Panc1 (cell line): ENCODE results near the gene FKBP1A. TPM values are rescaled to one million over a fixed set of nuclear protein-coding genes. Genes with fewer than 3 reads are reported as not detected.

Experiments
- ATAC-seq: fragments of 200-7000 bp; cut with Tn5 transposase; 2 replicates; pipeline ENCODE4 v1.9.1; 2020; ENCODE audit warnings: mild to moderate bottlenecking, moderate library complexity
- BruUV-seq: library from RNA; stranded (reverse); fragments of 400-500 nt; replicated peaks from 2 replicates; lab custom pipeline; 2021; lab: Mats Ljungman, UMichigan
- CTCF ChIA-PET: fragments of 300-600 bp; sonication (Branson Sonifier 250); formaldehyde crosslinking; loops from one replicate; lab custom pipeline; 2022; ENCODE audit warnings: antibody characterized with exemption; lab: Charles Lee
- POLR2A ChIA-PET: fragments of 300-600 bp; sonication (Branson Sonifier 250); formaldehyde crosslinking; loops from one replicate; lab custom pipeline; 2022; ENCODE audit warnings: antibody characterized with exemption; lab: Charles Lee
- DNase-seq: peaks from one replicate; pipeline ENCODE4 v3.0.0-alpha.2; 2010; ENCODE audit warnings: low read depth, low spot score
- H3K27ac ChIP-seq: 2 replicates; pipeline ENCODE4 v1.5.1; 2011; ENCODE audit warnings: mild to moderate bottlenecking, low read length, inconsistent platforms
- H3K27me3 ChIP-seq: fragments of 200-500 bp; sonication (Bioruptor generic); 2 replicates; pipeline ENCODE4 v1.6.0; 2014; ENCODE audit warnings: low read length, inconsistent platforms; ENCODE audit not compliant: control insufficient read depth, insufficient read depth
- H3K36me3 ChIP-seq: fragments of 200-500 bp; sonication (Bioruptor generic); 2 replicates; pipeline ENCODE4 v1.5.1; 2014; ENCODE audit warnings: inconsistent platforms, mild to moderate bottlenecking, low read length, moderate library complexity; ENCODE audit not compliant: control insufficient read depth, insufficient read depth
- H3K4me1 ChIP-seq: 2 replicates; pipeline ENCODE4 v1.5.1; 2011; ENCODE audit warnings: inconsistent platforms, mild to moderate bottlenecking, low read length, moderate library complexity; ENCODE audit not compliant: control insufficient read depth, insufficient read depth
- H3K4me3 ChIP-seq, 2 experiments: 2 replicates each; pipeline ENCODE4 v1.5.1; 2011 to 2012; ENCODE audit warnings: low read depth in 2 of 2, low read length in 2 of 2, mild to moderate bottlenecking in 2 of 2, inconsistent platforms in 1 of 2, moderate library complexity in 1 of 2
- H3K9me3 ChIP-seq: fragments of 200-500 bp; sonication (Bioruptor generic); 2 replicates; pipeline ENCODE4 v1.5.1; 2014; ENCODE audit warnings: low read depth, mild to moderate bottlenecking, inconsistent platforms, low read length, moderate library complexity; ENCODE audit not compliant: control insufficient read depth, insufficient read depth
- POLR2AphosphoS5 ChIP-seq: IDR thresholded peaks from 2 replicates; pipeline ENCODE4 v1.6.1; 2012; ENCODE audit warnings: mild to moderate bottlenecking, low read depth, low read length, moderate library complexity
- REST ChIP-seq, 2 experiments: IDR thresholded peaks; 2 replicates each; pipeline ENCODE4 v1.6.1; 2011 to 2012; ENCODE audit warnings: low read depth in 2 of 2, control low read depth in 1 of 2, low read length in 1 of 2, mild to moderate bottlenecking in 1 of 2, moderate library complexity in 1 of 2; ENCODE audit not compliant: insufficient read depth in 1 of 2
- SIN3A ChIP-seq: IDR thresholded peaks from 2 replicates; pipeline ENCODE4 v1.6.1; 2012; ENCODE audit warnings: low read depth, mild to moderate bottlenecking, low read length, moderate library complexity, borderline replicate concordance; ENCODE audit not compliant: insufficient read depth
- TCF7L2 ChIP-seq: IDR thresholded peaks from 2 replicates; pipeline ENCODE4 v1.6.1; 2011; ENCODE audit warnings: mild to moderate bottlenecking, low read depth, low read length, inconsistent platforms
- in situ Hi-C: cut with HindIII; loops from 2 replicates; pipeline ENCODE4 v1.10.0; 2016; ENCODE audit warnings: low sequenced_read_pairs, low pct_unique_long_range_greater_than_20kb
- intact Hi-C: fragments of 100-400 bp; cut with micrococcal nuclease; formaldehyde crosslinking; loops from one replicate; pipeline ENCODE4 v1.10.0; 2022; ENCODE audit not compliant: unreplicated experiment
- total RNA-seq: library from RNA; stranded (reverse); gene quantifications from one replicate; pipeline ENCODE4 v1.2.1, GENCODE V29; 2021; ENCODE audit not compliant: unreplicated experiment
- TF ChIP-seq, protein P1 (sequence below): fragments of 450-650 bp; IDR thresholded peaks from 2 replicates; pipeline ENCODE4 v1.5.1; 2017; ENCODE audit warnings: mild to moderate bottlenecking

Gene FKBP1A
- total RNA-seq, 1 experiment from 2014 or later = 695 TPM

DNA sequence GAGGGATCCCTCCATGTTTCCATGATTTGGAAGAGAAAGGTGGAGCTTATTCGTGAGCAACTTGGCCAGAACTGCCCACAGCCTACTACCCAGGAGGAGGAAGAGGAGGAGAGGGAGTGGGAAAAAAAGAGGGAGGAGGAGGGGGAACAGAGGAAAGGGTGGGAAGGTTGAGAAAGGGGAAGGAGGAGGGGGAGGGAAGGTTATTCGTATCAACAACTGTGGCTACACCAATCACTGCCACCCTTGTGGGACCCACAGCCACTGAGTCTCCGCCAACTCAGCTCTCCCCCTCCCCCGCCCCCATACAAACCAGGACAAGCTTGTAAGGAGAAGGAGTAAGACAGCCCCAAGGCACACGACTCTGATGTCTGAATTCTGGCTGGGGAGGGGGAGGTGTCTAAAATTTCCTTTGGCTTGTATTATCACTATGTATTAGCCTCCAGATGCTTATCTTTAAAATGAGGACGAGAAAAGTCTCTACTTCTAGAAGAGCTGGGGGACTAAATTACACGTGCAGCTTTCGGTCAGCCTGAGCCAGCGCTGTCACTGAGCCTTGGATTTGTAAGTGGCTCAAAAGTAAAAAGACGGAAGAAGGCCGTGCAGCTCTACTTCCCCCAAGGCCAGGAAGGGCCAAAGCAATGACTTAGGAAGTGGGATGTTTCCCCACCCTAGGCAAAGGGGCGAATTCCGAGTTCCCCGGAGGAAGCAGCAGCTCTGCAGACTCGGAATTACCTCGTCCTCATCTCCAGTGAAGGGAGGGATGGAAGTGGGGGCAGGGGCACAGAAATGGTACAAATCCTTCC lies 1.0 kb downstream of the FKBP1A start:
- in situ Hi-C loops = no loop called here
- Histone ChIP-seq H3K36me3 (peaks cover 8% of the 10 kb centered on the region; the same call in 1 of the 2 replicates), H3K4me1 (peaks cover 45% of the 10 kb centered on the region)

DNA sequence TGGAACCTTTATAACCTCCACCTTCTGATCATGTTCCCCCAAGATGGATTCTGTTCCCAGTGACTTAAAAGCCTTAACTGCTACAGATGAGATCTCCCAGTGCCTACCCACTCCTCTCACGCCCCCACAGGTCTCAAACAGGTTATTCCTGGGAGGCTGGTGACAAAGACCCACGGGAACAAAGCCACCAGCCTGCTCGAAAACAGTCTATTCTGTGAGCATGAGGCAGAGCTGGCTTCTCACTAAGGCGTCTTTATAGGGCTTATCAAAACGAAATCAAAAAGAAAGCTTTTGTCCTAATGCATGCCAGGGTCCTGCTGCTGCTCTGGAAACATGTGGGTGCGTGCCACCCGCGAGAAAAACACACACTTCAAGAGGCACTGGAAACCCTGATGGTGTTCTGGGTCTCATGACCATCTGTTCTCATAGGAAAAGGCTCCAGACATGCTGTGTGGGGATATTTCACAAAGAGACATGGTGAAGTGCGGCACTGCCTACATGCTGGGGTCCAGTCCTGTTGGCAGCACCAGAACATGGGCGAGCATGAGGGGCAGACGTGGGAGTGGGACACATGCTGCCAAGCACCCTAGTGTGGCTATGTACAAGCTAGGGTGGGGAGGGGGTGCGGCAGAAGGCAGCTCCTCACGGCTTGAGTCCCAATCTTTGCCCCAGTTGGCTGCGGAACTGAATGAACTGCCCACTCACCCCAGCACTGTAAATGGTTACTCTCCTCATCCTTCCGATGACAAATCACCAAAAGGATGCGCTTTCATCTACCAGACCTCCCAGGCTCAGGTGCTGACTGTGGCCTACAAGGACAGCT lies 2.1 kb downstream of the FKBP1A start:
- ChIA-PET CTCF (no interaction called here), POLR2A (interaction anchor here (0.6 kb wide), 1 partner anchor 843 kb away, joined by 11 read pairs; no protein-coding TSS in a partner anchor)
- Histone ChIP-seq H3K4me1 (peaks cover 54% of the 10 kb centered on the region), H3K27ac (peak overlapping the region; percentile 97), H3K4me3 (peak overlapping the region; percentile 75 to 92), H3K36me3 (peaks cover 8% of the 10 kb centered on the region; the same call in 1 of the 2 replicates), H3K27me3 (no peaks in the 10 kb centered on the region), H3K9me3 (no peaks in the 10 kb centered on the region)
- TSS peak; percentile 71 for BruUV-seq
- DNase-seq (no peak), ATAC-seq (no peak)
- no peak for TF ChIP-seq TCF7L2
- peak; percentile 15; the same call in 1 of the 2 replicates for TF ChIP-seq POLR2AphosphoS5
- intact Hi-C loops (loop anchor here (5.0 kb wide), 1 partner anchor 47 kb away; no protein-coding TSS in a partner anchor), in situ Hi-C loops (no loop called here)

More for the DNA sequence above, 1.0 kb downstream of the FKBP1A start:
- DNase-seq = no peak
- Histone ChIP-seq H3K4me3 (peak overlapping the region; percentile 75 to 92), H3K9me3 (no peaks in the 10 kb centered on the region), H3K27ac (peak overlapping the region; percentile 97), H3K27me3 (no peaks in the 10 kb centered on the region)
- TF ChIP-seq, protein P1, sequence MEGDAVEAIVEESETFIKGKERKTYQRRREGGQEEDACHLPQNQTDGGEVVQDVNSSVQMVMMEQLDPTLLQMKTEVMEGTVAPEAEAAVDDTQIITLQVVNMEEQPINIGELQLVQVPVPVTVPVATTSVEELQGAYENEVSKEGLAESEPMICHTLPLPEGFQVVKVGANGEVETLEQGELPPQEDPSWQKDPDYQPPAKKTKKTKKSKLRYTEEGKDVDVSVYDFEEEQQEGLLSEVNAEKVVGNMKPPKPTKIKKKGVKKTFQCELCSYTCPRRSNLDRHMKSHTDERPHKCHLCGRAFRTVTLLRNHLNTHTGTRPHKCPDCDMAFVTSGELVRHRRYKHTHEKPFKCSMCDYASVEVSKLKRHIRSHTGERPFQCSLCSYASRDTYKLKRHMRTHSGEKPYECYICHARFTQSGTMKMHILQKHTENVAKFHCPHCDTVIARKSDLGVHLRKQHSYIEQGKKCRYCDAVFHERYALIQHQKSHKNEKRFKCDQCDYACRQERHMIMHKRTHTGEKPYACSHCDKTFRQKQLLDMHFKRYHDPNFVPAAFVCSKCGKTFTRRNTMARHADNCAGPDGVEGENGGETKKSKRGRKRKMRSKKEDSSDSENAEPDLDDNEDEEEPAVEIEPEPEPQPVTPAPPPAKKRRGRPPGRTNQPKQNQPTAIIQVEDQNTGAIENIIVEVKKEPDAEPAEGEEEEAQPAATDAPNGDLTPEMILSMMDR = no peak
- ChIA-PET POLR2A (interaction anchor here (0.7 to 1.0 kb wide), 2 partner anchors 45 to 75 kb away, joined by 3 to 14 read pairs; partner anchors contain the start of gene NSFL1C), CTCF (interaction anchor here (0.7 kb wide), 1 partner anchor 45 kb away, joined by 3 read pairs; no protein-coding TSS in a partner anchor)
- peak; percentile 43 for ATAC-seq
- no TSS peak for BruUV-seq
- intact Hi-C loops = loop anchor here (5.0 kb wide), 1 partner anchor 45 kb away; no protein-coding TSS in a partner anchor

- H3K4me3 ChIP-seq = peak overlapping the region; percentile 75 to 92
- peaks cover 8% of the 10 kb centered on the region; the same call in 1 of the 2 replicates for H3K36me3 ChIP-seq
- H3K9me3 ChIP-seq = no peaks in the 10 kb centered on the region
- peak overlapping the region; percentile 97 for H3K27ac ChIP-seq
- no peak for ATAC-seq
- ChIA-PET POLR2A (interaction anchor here (1.1 kb wide), 1 partner anchor 10 kb away, joined by 4 read pairs; no protein-coding TSS in a partner anchor), CTCF (no interaction called here)
- no peaks in the 10 kb centered on the region for H3K27me3 ChIP-seq
- intact Hi-C loops (loop anchor here (5.0 kb wide), 1 partner anchor 47 kb away; no protein-coding TSS in a partner anchor), in situ Hi-C loops (no loop called here)
- peaks cover 56% of the 10 kb centered on the region for H3K4me1 ChIP-seq
- TF ChIP-seq POLR2AphosphoS5 (no peak; the same call in 1 of the 2 replicates), SIN3A (no peak), TCF7L2 (no peak), REST (IDR thresholded peaks at IDR 0.05; ENCODE audit: insufficient read depth in 1 of 2, low read depth in 2 of 2, low read length in 1 of 2) (no peak)
- TF ChIP-seq, protein P1 = no peak
- no TSS peak for BruUV-seq
- DNase-seq = no peak
Measured at GRCh38 chr20:1389703-1390580, 2.9 kb downstream of the FKBP1A start.
